22Rv1 (cell line): ENCODE results near the gene MAU2.

Experiments
- H3K27ac ChIP-seq: fragments of 450-650 bp; 2 replicates; pipeline ENCODE4 v1.5.1; 2017
- CTCF ChIP-seq: fragments of 450-650 bp; IDR thresholded peaks from 2 replicates; pipeline ENCODE4 v1.5.1; 2017; ENCODE audit warnings: mild to moderate bottlenecking
- ZFX ChIP-seq: fragments of 450-650 bp; IDR thresholded peaks from 2 replicates; pipeline ENCODE4 v1.6.1; 2017; ENCODE audit warnings: antibody characterized with exemption, borderline replicate concordance

MAU2 gene

GRCh38 chr19:19306191-19306590 is 14.4 kb upstream of the MAU2 start:
- H3K27ac ChIP-seq, result no peak overlapping the region
- no peak for TF ChIP-seq ZFX
- no peak for TF ChIP-seq CTCF

GRCh38 chr19:19308373-19308772 is 12.3 kb upstream of the MAU2 start:
- TF ChIP-seq ZFX, result no peak
- no peak for TF ChIP-seq CTCF
- H3K27ac ChIP-seq, result no peak overlapping the region

DNA sequence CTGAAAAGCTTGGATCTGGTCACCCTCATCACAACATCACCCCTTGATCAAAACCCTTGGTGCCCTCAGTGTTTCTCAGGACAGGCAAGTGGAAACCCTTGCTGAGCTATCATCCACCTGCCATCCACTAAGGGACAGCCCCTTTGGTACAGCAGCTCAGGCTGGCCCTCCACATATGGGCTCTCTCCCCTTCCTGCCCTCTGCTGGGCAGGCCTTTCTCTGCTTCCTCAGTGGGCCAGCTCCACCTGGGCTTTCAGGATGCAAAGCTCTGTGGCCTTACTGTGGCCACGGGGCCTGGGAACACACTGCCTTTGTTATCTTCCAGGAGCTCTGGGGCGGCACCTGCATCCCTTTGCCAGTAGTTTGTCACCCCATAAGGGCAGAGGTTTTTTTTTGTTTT is 5.2 kb upstream of the MAU2 start:
- TF ChIP-seq CTCF (no peak; the same call in 1 of the 2 replicates), ZFX (no peak)
- no peak overlapping the region for H3K27ac ChIP-seq

GRCh38 chr19:19316082-19316481 is 4.5 kb upstream of the MAU2 start:
- H3K27ac ChIP-seq, result no peak overlapping the region
- TF ChIP-seq ZFX (no peak), CTCF (no peak)

DNA sequence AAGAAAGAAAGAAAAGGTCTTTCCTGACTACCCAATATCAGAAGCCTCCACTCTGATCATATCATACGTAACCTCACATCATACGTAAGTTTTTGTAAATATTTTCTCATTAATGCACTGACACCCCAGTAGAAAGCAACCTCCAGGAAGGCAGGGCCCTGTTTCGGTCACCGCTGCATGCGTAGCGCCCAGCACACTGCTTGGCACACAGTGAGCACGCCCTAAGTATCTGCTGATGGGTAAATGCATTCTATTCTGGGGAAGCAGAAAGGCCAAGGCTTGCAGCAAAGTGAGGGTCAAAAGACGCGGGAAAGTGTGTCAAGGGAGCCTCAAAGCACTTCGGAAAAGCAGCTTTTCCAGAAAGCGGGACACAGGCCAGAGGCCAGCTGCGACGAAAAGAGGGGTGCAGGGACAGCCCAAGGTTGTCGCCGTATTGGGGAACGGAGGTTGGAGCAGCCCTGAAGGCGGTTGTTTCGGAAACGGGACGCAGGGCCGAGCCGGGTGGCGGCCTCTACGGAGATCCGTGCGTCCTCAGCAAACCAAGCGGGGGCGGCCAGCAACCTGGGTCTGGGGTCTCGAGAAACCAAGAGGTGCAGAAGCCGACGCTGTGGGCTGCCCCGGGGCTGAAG is 783 bp upstream of the MAU2 start:
- TF ChIP-seq CTCF (no peak), ZFX (no peak)
- peak overlapping the region; percentile 81 for H3K27ac ChIP-seq

DNA sequence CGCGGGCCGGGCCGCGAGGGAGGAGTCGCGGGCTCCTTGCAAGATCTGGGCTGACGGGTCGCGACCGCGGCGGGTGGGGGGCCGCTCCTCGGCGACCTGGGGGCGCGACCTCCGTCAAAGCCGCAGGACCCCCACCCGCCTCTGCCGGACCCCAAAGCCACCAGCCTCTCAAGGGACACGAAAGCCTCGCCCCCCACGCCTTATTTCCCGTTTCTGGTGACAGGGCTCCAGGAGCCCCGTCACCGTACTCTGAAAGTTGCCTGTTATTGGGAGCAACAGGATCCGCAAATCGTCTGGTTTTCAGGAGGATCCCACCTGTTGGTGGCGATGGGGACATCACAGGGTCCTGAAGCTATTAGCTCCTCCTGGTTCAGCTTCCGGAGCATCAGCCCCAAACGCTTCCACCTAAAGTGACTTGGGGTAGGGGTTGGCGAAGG is 530 bp downstream of the MAU2 start:
- TF ChIP-seq ZFX (no peak), CTCF (no peak)
- peak overlapping the region; percentile 81 for H3K27ac ChIP-seq

DNA sequence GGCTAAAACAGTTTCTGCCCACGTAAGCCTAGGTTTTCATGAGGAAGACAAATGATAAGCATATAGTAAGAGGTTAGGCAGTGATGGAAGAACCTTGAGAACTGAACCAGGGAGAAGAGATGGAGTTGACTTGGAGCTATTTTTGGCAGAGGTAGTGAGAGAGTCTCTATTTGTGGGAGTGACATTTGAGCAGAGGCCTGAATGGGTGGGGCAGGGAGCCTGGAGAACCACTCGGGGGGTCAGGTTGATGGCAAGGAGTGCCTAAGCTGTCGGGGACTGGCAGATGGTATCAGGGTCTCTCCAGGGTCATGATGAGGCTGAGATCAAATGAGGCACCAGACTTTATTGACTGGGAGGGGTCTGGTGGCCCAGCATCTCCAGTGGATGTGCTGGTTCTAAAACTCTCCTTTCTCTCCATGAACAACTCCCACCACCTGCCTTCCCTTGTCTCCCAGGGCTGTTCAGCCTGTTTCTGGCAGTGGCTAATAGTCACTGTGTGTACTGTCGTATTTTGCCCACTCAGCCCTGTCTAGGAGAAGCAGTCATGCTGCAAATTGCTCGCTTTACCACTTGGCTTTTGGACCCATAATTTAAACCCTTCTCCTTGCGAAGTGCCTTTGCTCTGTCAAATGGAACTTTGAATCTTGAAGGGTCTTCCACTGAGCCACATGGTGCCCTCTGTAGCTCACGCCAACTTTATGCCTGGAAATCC is 3.6 kb downstream of the MAU2 start:
- TF ChIP-seq CTCF (no peak), ZFX (no peak)
- H3K27ac ChIP-seq, result no peak overlapping the region
